ENCODE results near the gene ANKRA2. TPM values are rescaled to one million over a fixed set of nuclear protein-coding genes. Genes with fewer than 3 reads are reported as not detected.
A peak's percentile ranks its signal among the peaks of the same experiment; 100 is the strongest.
"Not testable (repeated sequence)": the region's sequence is repeated elsewhere in the genome, so short reads cannot be mapped to it uniquely, and the experiment has no call there.

The ANKRA2 gene
- total RNA-seq, 1 experiment from 2014 or later = 17.9 TPM

DNA sequence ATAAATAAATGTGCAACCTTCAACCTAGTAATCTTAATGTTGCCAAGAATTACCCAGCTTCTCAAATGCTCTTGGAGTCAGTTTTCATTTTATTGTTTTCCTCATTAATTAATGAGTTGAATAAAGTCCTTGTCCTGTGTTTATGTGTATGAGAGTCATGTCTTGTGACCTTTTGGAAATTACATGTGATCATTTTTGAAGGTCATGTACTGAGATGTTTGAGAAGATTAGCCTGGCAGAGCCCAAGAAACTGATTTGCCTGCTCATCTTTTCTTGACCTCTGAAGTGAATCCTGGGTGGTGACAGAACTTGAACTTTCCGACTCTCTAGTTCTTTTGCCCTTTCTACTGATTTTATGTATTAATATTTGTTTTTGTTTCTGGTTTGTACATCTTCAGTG is 15.4 kb downstream of the ANKRA2 start:
- DNase-seq (ENCODE audit: low read depth) = no peak

- no peak for DNase-seq (ENCODE audit: low read depth)
These were observed 20.0 kb downstream of the ANKRA2 start for GRCh38 chr5:73545403-73545779.

GRCh38 chr5:73544429-73545402 is 20.7 kb downstream of the ANKRA2 start:
- DNase-seq (ENCODE audit: low read depth) = no peak

DNA sequence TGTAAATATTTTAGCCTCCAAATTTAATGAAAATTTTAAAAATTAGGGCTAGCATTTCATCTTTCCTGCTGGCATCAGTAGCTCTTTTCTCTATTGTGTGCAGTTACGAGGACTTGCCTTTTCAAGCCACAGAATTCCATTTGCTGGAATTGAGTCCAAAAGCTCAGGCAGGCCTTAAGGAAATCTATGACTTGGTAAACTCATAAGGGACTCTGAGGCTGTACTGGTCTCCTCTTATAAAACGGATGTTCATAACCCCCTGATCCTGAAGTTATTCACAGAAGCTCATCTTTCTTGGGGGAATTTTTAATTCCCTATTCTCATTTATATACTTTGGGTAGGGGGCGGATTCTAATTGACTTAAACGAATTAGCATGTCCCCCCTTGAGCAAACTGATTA is 23.4 kb downstream of the ANKRA2 start:
- DNase-seq (ENCODE audit: low read depth) = no peak

- DNase-seq (ENCODE audit: low read depth) = peak; percentile 93
These were observed 25.2 kb downstream of the ANKRA2 start for GRCh38 chr5:73540192-73540591.

DNA sequence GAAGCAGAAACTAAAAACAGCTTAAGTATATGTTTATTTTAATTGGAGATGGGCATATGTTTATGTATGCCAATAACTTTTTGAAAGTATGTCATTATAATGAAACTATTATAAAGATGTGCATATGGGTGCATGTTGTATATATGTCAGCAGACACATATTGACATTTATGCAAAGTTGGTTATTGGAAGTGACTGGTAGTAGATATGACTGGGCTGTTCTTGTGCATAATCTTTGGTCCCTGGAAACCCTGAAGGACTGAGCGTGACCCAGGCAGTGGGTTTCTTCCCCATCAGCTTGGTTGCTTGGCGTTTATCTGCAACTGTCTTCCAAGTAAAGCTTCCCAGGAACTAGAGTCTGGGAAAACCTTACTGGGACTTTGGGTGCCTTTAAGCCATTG is 25.7 kb downstream of the ANKRA2 start:
- DNase-seq (ENCODE audit: low read depth) = no peak

DNA sequence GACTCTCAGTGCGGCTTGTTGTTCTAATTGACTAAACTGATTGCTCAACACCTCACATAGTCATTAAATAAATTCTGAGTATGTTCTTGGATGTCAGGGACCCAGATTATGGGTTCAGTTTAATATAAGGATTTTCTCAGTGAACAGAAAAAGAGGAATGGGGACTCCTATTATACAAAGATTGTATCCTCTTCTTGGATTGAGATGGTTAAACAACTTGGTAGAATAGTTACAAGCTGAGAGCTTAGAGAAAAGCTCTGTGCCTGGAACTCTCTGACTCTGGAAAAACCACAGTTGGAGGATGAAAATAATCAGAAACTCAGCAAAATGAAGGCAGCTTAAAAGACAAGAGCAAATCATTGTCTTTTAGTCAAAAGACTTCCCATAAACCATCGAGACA is 30.5 kb downstream of the ANKRA2 start:
- DNase-seq (ENCODE audit: low read depth) = no peak

GRCh38 chr5:73534011-73534644 is 31.3 kb downstream of the ANKRA2 start:
- peak; percentile 38 for DNase-seq (ENCODE audit: low read depth)

- no peak for DNase-seq (ENCODE audit: low read depth)
These were observed 33.2 kb downstream of the ANKRA2 start for GRCh38 chr5:73532195-73532594.

DNA sequence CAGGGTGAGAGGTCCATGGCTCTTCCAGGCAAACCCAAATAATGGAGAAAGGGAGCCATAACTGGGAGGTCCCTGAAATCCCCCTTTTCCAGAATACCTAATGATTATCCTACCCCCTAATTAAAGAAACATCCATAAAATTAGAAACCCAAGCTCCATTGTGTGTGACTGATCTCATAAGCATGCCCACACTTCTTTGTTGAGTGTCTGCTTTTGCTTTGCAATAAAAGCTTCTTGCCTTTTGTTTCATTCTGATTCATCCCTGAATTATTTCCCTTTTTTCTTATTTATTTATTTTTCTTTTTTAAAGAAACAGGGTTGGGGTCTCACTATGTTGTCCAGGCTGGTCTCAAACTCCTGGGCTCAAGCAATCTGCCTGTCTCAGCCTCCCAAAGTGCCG is 34.1 kb downstream of the ANKRA2 start:
- no peak for DNase-seq (ENCODE audit: low read depth)

- no peak for DNase-seq (ENCODE audit: low read depth)
These were observed 36.4 kb downstream of the ANKRA2 start for GRCh38 chr5:73529081-73529480.

- no peak for DNase-seq (ENCODE audit: low read depth)
These were observed 37.2 kb downstream of the ANKRA2 start for GRCh38 chr5:73528248-73528647.

DNA sequence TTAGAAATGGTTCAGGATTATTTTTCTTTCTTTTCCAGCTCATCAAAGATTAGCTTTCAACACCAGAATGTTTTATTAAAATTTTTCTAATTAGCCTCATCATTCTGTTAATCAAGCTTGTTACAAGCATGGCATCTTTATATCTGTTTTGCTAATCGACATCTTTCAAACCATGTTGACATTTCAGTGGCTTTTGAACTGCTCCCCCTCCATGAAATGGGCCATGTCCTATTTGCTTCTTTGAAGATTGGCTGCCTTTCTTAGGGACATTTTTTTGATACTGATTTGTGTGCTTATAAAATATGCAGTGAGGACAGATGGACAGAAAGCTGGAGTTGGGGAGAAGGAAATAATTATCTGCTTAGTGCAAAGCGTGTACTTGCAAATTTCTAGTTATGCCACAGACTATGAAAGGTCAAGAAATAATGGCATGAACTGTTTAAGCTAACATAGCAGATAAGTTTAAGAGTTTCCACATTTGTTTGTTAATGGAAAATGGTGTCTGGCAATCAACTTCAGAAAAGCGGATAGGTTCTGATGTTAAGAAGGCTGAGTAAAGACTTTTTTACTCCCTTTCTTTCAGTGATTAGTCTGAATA is 39.7 kb downstream of the ANKRA2 start:
- no peak for DNase-seq (ENCODE audit: low read depth)

DNA sequence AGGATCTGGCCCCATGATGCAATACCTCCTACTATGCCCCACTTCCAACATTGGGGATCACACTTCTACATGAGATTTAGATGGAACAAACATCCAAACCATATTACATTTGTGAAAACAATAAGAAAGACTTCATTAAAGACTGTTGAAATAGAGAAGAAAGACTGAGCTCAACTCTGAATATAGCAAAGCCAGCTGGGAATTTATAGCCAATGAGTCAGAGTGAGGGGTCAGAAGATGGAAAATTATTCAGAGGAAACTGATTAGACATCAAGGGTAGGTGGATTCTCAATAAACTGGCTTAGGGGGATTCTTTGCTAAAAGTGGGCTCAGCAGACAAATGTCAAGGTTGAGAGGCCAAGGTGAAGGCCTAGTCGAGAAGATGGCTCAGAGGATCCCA is 41.6 kb downstream of the ANKRA2 start:
- no peak for DNase-seq (ENCODE audit: low read depth)

GRCh38 chr5:73522989-73523388 is 42.5 kb downstream of the ANKRA2 start:
- peak; percentile 27 for DNase-seq (ENCODE audit: low read depth)

- peak; percentile 81 for DNase-seq (ENCODE audit: low read depth)
These were observed 45.7 kb downstream of the ANKRA2 start for GRCh38 chr5:73519531-73520283.

GRCh38 chr5:73515232-73515631 is 50.2 kb downstream of the ANKRA2 start:
- no peak for DNase-seq (ENCODE audit: low read depth)

DNA sequence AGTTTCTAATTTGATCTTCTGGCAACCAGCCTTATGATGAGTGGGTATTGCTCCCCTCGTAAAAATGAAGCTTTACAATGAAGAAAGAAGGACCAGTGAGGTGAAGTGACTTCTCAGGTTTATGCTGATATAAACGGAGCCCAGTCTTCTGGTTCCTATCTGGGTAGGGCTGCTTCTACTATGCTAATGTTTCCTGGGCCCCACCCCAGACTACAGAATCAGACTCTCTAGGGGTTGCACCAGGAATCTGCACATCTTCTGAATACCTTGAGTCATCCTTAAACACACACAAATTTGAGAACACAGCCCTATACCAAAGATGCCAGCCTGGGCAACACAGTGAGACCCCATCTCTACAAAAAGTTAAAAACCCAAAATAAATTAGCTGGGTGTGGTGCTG is 51.0 kb downstream of the ANKRA2 start:
- no peak for DNase-seq (ENCODE audit: low read depth)

GRCh38 chr5:73513996-73514395 is 51.4 kb downstream of the ANKRA2 start:
- DNase-seq (ENCODE audit: low read depth) = no peak

- DNase-seq (ENCODE audit: low read depth) = not testable (repeated sequence)
These were observed 56.9 kb downstream of the ANKRA2 start for GRCh38 chr5:73508521-73508920.

DNA sequence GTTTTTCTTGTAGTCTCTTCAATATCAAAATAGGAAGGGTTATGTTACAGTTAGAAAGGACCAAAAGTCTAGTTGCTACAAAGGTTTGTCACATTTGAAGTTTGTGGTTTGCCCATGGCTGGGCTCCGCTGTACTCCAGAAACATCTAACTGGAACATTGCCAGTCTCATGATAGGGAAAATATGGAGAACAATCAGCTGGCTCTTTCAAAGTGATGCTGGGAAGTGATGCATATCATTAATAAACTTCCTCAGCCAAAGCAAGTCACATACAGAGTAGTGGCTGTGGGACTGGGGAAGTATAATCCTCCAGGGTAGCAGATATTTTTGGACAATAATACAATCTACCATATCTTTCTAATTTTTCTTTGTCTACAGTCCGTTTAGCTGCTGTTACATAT is 58.4 kb downstream of the ANKRA2 start:
- no peak for DNase-seq (ENCODE audit: low read depth)

DNA sequence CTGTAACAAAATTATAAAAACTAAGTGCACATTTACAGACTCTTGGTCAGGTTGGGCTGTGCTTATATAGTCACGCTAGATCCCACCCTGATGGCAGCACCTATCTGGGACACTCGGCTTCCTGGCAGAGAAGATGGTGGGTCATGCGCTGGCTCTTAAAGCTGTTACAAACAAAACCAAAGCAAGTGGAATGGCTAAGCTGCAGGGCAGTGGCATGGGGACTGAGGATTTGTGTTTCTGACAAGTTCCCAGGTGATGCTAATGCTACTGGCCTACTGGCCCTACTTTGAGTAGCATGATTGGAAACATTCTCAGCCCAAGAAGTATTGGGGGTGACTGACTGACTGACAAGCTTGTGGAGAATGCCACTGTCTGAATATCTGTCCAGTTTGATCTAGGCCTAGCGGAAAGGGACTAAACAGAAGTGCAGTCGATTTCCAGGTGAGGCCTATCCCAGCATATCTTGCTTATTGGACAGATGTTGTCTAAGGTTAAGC is 58.9 kb downstream of the ANKRA2 start:
- DNase-seq (ENCODE audit: low read depth) = no peak
